Measurements from ENCODE around the gene IL3. TPM values are rescaled to one million over a fixed set of nuclear protein-coding genes. Genes with fewer than 3 reads are reported as not detected.

IL3 gene
- total and polyA plus RNA-seq, 9 of the 15 experiments (the other 6 are each of a cell fraction or from before 2014, with no cell fraction given): not detected

DNA sequence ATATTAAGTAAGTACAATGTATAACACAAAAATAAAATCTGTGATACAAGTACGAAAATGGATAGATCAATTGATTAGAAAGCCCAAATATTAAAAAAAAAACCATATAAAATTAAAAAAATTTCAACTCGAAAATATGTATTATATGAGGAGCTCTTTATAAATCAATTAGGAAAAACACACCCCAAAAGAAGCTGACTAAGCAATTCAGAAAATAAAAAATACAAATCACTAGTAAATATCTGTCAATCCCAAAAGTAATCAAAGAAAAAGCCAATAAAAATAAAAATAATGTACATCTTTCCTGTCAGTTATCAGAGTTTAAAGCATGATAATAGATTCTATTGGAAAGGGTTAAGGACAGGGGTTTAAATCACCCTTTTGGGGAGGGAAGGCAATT is 38.8 kb upstream of the IL3 start (continued):
- TF ChIP-seq, protein P1, sequence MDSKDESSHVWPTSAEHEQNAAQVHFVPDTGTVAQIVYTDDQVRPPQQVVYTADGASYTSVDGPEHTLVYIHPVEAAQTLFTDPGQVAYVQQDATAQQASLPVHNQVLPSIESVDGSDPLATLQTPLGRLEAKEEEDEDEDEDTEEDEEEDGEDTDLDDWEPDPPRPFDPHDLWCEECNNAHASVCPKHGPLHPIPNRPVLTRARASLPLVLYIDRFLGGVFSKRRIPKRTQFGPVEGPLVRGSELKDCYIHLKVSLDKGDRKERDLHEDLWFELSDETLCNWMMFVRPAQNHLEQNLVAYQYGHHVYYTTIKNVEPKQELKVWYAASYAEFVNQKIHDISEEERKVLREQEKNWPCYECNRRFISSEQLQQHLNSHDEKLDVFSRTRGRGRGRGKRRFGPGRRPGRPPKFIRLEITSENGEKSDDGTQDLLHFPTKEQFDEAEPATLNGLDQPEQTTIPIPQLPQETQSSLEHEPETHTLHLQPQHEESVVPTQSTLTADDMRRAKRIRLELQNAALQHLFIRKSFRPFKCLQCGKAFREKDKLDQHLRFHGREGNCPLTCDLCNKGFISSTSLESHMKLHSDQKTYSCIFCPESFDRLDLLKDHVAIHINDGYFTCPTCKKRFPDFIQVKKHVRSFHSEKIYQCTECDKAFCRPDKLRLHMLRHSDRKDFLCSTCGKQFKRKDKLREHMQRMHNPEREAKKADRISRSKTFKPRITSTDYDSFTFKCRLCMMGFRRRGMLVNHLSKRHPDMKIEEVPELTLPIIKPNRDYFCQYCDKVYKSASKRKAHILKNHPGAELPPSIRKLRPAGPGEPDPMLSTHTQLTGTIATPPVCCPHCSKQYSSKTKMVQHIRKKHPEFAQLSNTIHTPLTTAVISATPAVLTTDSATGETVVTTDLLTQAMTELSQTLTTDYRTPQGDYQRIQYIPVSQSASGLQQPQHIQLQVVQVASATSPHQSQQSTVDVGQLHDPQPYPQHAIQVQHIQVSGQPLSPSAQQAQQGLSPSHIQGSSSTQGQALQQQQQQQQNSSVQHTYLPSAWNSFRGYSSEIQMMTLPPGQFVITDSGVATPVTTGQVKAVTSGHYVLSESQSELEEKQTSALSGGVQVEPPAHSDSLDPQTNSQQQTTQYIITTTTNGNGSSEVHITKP (IDR thresholded peaks at IDR 0.05; ENCODE audit: partially characterized antibody): no peak
- TF ChIP-seq ZNF445 (CRISPR knock-in tag; IDR thresholded peaks at IDR 0.05; ENCODE audit: low read depth) (no peak), MAFG (tag; conservative IDR thresholded peaks at IDR 0.05) (peak; percentile 90), GABPB1 (CRISPR knock-in tag; IDR thresholded peaks at IDR 0.05) (no peak), SRSF9 (IDR thresholded peaks at IDR 0.05; ENCODE audit: borderline replicate concordance, low read depth, low read length) (no peak), CC2D1A (IDR thresholded peaks at IDR 0.05) (no peak), TAF15 (IDR thresholded peaks at IDR 0.05; ENCODE audit: low read depth, low read length) (no peak), HNRNPL (IDR thresholded peaks at IDR 0.05; ENCODE audit: low read depth, low read length) (no peak), PCBP1 (IDR thresholded peaks at IDR 0.05; ENCODE audit: low read depth, low read length, poor library complexity, severe bottlenecking) (no peak), FOXA3 (CRISPR knock-in tag; conservative IDR thresholded peaks at IDR 0.05 in 1 of 2, IDR thresholded peaks at IDR 0.05 in 1 of 2) (no peak), POLR3A (IDR thresholded peaks at IDR 0.05; ENCODE audit: borderline replicate concordance, extremely low read depth, insufficient read depth, insufficient read length) (no peak), SMAD2 (IDR thresholded peaks at IDR 0.05; ENCODE audit: low read depth, low read length) (no peak), ZNF75A (CRISPR knock-in tag; IDR thresholded peaks at IDR 0.05) (no peak), SP1 (CRISPR knock-in tag; IDR thresholded peaks at IDR 0.05) (no peak), TAF1 (IDR thresholded peaks at IDR 0.05; ENCODE audit: control insufficient read depth, extremely low read depth, insufficient read depth, low read length, severe bottlenecking) (no peak), HNRNPH1 (optimal IDR thresholded peaks at IDR 0.05; ENCODE audit: low read depth, low read length) (no peak), SAP30 (IDR thresholded peaks at IDR 0.05; ENCODE audit: borderline replicate concordance, insufficient read depth, low read depth, low read length, poor library complexity, severe bottlenecking) (no peak), MAFF (IDR thresholded peaks at IDR 0.05; ENCODE audit: low read length) (peak; percentile 84), C11orf30 (IDR thresholded peaks at IDR 0.05; ENCODE audit: low read depth) (peak; percentile 91), CBX8 (IDR thresholded peaks at IDR 0.05; ENCODE audit: borderline replicate concordance, extremely low read depth, low read depth, low read length, poor library complexity, severe bottlenecking) (no peak), MAFK (IDR thresholded peaks at IDR 0.05; ENCODE audit: low read length) (peak; percentile 88)
- TF ChIP-seq, protein P2, sequence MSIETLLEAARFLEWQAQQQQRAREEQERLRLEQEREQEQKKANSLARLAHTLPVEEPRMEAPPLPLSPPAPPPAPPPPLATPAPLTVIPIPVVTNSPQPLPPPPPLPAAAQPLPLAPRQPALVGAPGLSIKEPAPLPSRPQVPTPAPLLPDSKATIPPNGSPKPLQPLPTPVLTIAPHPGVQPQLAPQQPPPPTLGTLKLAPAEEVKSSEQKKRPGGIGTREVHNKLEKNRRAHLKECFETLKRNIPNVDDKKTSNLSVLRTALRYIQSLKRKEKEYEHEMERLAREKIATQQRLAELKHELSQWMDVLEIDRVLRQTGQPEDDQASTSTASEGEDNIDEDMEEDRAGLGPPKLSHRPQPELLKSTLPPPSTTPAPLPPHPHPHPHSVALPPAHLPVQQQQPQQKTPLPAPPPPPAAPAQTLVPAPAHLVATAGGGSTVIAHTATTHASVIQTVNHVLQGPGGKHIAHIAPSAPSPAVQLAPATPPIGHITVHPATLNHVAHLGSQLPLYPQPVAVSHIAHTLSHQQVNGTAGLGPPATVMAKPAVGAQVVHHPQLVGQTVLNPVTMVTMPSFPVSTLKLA (conservative IDR thresholded peaks at IDR 0.05): no peak

All from K562 (cell line).